Measurements from ENCODE around the gene FRMD3. TPM values are rescaled to one million over a fixed set of nuclear protein-coding genes. Genes with fewer than 3 reads are reported as not detected.

Gene FRMD3
- total RNA-seq, 2 donors from 2014 or later: 2.1 to 4.6 TPM

- Histone ChIP-seq H3K9me3 (no peaks in the 10 kb centered on the region), H3K27ac (no peak overlapping the region), H3K36me3 (replicated peaks in 1 of 2; ENCODE audit: insufficient read depth in 1 of 2, low read depth in 2 of 2) (no peaks in the 10 kb centered on the region), H3K4me1 (peaks cover 74% of the 10 kb centered on the region), H3K4me3 (no peak overlapping the region), H3K27me3 (no peaks in the 10 kb centered on the region)
- TF ChIP-seq POLR2A (IDR thresholded peaks at IDR 0.05) (no peak), CTCF (IDR thresholded peaks at IDR 0.05) (no peak)
- 38 to 43% methylated on average over 3 of the region's 3 CpGs for WGBS, 2 donors
- DNase-seq (no peak), ATAC-seq (no peak)
- intact Hi-C loops (cut with DNase I): no loop called here
Measured at GRCh38 chr9:83429229-83429628, 109.0 kb downstream of the FRMD3 start.

- 55 to 63% methylated on average over 4 of the region's 4 CpGs for WGBS, 2 donors
- H3K4me3 ChIP-seq: no peak overlapping the region
- no peaks in the 10 kb centered on the region for H3K9me3 ChIP-seq
- peak in 3 of 4 donors; percentile 27 to 53 (median 52) for DNase-seq
- ATAC-seq: peak; percentile 76
- no peak for TF ChIP-seq CTCF (IDR thresholded peaks at IDR 0.05)
- TF ChIP-seq POLR2A (IDR thresholded peaks at IDR 0.05): no peak
- H3K27me3 ChIP-seq: no peaks in the 10 kb centered on the region
- peaks cover 45% of the 10 kb centered on the region for H3K4me1 ChIP-seq
- H3K27ac ChIP-seq: peak overlapping the region in 3 of 4 donors; percentile 15 to 66 (median 16)
- no peaks in the 10 kb centered on the region for H3K36me3 ChIP-seq (replicated peaks in 1 of 2; ENCODE audit: insufficient read depth in 1 of 2, low read depth in 2 of 2)
- intact Hi-C loops (cut with DNase I): no loop called here
Measured at GRCh38 chr9:83425240-83425639, 113.0 kb downstream of the FRMD3 start.

DNA sequence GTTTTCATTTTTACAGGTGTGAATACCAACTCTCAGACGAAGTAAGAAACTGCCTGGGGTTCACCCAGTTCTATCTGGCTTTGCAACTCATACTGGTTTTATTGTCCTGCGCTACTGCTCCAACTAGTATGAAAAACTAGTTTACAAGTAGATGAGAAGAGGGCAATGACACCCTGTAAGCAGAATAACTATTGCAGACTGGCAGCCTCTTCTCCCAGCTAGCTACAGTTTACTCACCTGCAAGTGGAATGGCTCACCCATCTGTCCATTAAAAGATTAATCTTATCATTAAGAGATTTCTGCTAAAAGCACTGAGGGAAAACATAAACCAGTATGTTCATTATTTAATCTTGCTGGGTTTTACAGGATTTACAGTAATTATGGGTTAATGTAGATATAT lies 113.4 kb downstream of the FRMD3 start:
- H3K4me3 ChIP-seq: no peak overlapping the region
- H3K36me3 ChIP-seq (replicated peaks in 1 of 2; ENCODE audit: insufficient read depth in 1 of 2, low read depth in 2 of 2): no peaks in the 10 kb centered on the region
- no peaks in the 10 kb centered on the region for H3K27me3 ChIP-seq
- peak overlapping the region in 3 of 4 donors; percentile 15 to 66 (median 16) for H3K27ac ChIP-seq
- TF ChIP-seq POLR2A (IDR thresholded peaks at IDR 0.05) (no peak), CTCF (IDR thresholded peaks at IDR 0.05) (no peak)
- no peaks in the 10 kb centered on the region for H3K9me3 ChIP-seq
- peaks cover 41% of the 10 kb centered on the region for H3K4me1 ChIP-seq
- intact Hi-C loops (cut with DNase I): no loop called here
- ATAC-seq: no peak
- 29 to 33% methylated on average over 2 of the region's 2 CpGs for WGBS, 2 donors
- no peak for DNase-seq

GRCh38 chr9:83423815-83424707 lies 114.1 kb downstream of the FRMD3 start:
- ATAC-seq (no peak), DNase-seq (peak in 1 of 4 donors; percentile 14)
- Histone ChIP-seq H3K36me3 (replicated peaks in 1 of 2; ENCODE audit: insufficient read depth in 1 of 2, low read depth in 2 of 2) (no peaks in the 10 kb centered on the region), H3K27me3 (no peaks in the 10 kb centered on the region), H3K9me3 (no peaks in the 10 kb centered on the region), H3K4me3 (no peak overlapping the region), H3K27ac (peak overlapping the region in 3 of 4 donors; percentile 15 to 66 (median 21)), H3K4me1 (peaks cover 34% of the 10 kb centered on the region)
- TF ChIP-seq POLR2A (IDR thresholded peaks at IDR 0.05): no peak
- TF ChIP-seq CTCF (IDR thresholded peaks at IDR 0.05): no peak
- 48 to 54% methylated on average over 14 of the region's 14 CpGs for WGBS, 2 donors
- intact Hi-C loops (cut with DNase I): no loop called here

All from body of pancreas (tissue), 4 donors.